PC-3 (cell line): Measurements from ENCODE around the gene LAMTOR2. TPM values are rescaled to one million over a fixed set of nuclear protein-coding genes. Genes with fewer than 3 reads are reported as not detected.

ENCODE experiments used
- ATAC-seq: fragments of 200-7000 bp; cut with Tn5 transposase; 2 replicates; pipeline ENCODE4 v1.9.1; 2020; ENCODE audit warnings: mild to moderate bottlenecking, moderate library complexity
- BruUV-seq: library from RNA; stranded (reverse); fragments of 400-500 nt; replicated peaks from 2 replicates; lab custom pipeline; 2021; lab: Mats Ljungman, UMichigan
- CTCF ChIA-PET: fragments of 300-600 bp; sonication (Branson Sonifier 250); formaldehyde crosslinking; loops from one replicate; lab custom pipeline; 2022; ENCODE audit warnings: antibody characterized with exemption; lab: Charles Lee
- POLR2A ChIA-PET: fragments of 300-600 bp; sonication (Branson Sonifier 250); formaldehyde crosslinking; loops from one replicate; lab custom pipeline; 2022; ENCODE audit warnings: antibody characterized with exemption; ENCODE audit not compliant: unreplicated experiment; lab: Charles Lee
- DNase-seq: peaks from one replicate; pipeline ENCODE4 v3.0.0-alpha.2; 2015
- H2AFZ ChIP-seq: fragments of 300-600 bp; sonication (generic); 2 replicates; pipeline ENCODE4 v1.6.0; 2016; ENCODE audit warnings: antibody characterized with exemption, low read length
- H3F3A ChIP-seq: fragments of 300-600 bp; sonication (generic); one replicate; pipeline ENCODE4 v1.6.0; 2017; ENCODE audit warnings: antibody characterized with exemption, low read length, control low read depth, mild to moderate bottlenecking; ENCODE audit not compliant: unreplicated experiment
- H3K27ac ChIP-seq: fragments of 300-600 bp; sonication (generic); 2 replicates; pipeline ENCODE4 v1.5.1; 2016; ENCODE audit warnings: mild to moderate bottlenecking, low read length
- H3K27me3 ChIP-seq: fragments of 300-600 bp; sonication (generic); 2 replicates; pipeline ENCODE4 v1.6.1; 2016; ENCODE audit warnings: low read length, mixed read lengths
- H3K36me3 ChIP-seq: fragments of 300-600 bp; sonication (generic); 2 replicates; pipeline ENCODE4 v1.6.1; 2016; ENCODE audit warnings: low read depth, mixed run types, low read length, mixed read lengths
- H3K4me1 ChIP-seq: fragments of 300-600 bp; sonication (generic); 2 replicates; pipeline ENCODE4 v1.5.1; 2016; ENCODE audit warnings: low read length; ENCODE audit not compliant: insufficient read depth
- H3K4me2 ChIP-seq: fragments of 300-600 bp; sonication (generic); 2 replicates; pipeline ENCODE4 v1.6.0; 2016; ENCODE audit warnings: low read length
- H3K4me3 ChIP-seq: fragments of 300-600 bp; sonication (generic); 2 replicates; pipeline ENCODE4 v1.5.1; 2016; ENCODE audit warnings: mild to moderate bottlenecking, low read length, mixed read lengths
- H3K79me2 ChIP-seq: fragments of 300-600 bp; sonication (generic); 2 replicates; pipeline ENCODE4 v1.6.1; 2017; ENCODE audit warnings: low read length, mixed read lengths
- H3K9ac ChIP-seq: fragments of 300-600 bp; sonication (generic); 2 replicates; pipeline ENCODE4 v1.6.0; 2016; ENCODE audit warnings: mild to moderate bottlenecking, low read length
- H3K9me2 ChIP-seq: fragments of 300-600 bp; sonication (generic); replicated peaks from 2 replicates; pipeline ENCODE4 v1.6.1; 2016; ENCODE audit warnings: mixed run types, low read length, mixed read lengths
- H3K9me3 ChIP-seq: fragments of 300-600 bp; sonication (generic); 2 replicates; pipeline ENCODE4 v1.6.1; 2016; ENCODE audit warnings: low read length, mixed read lengths
- H4K20me1 ChIP-seq: fragments of 300-600 bp; sonication (generic); 2 replicates; pipeline ENCODE4 v1.6.1; 2016; ENCODE audit warnings: low read length, mixed read lengths
- EZH2 ChIP-seq: fragments of 300-600 bp; sonication (generic); IDR thresholded peaks from one replicate; pipeline ENCODE4 v1.6.1; 2017; ENCODE audit warnings: antibody characterized with exemption, mild to moderate bottlenecking, low read length; ENCODE audit not compliant: unreplicated experiment
- EZH2phosphoT487 ChIP-seq: fragments of 300-600 bp; sonication (generic); IDR thresholded peaks from 2 replicates; pipeline ENCODE4 v1.6.1; 2018; ENCODE audit warnings: mild to moderate bottlenecking, antibody characterized with exemption, low read length, borderline replicate concordance
- intact Hi-C: fragments of 100-400 bp; cut with micrococcal nuclease; formaldehyde crosslinking; loops from 2 replicates; pipeline ENCODE4 v1.9.0; 2023
- total RNA-seq: library from RNA; depleted of rRNA; stranded (reverse); fragments of >200 nt; gene quantifications from 2 replicates; pipeline ENCODE4 v1.2.3, GENCODE V29; 2014
- TF ChIP-seq, protein P1 (sequence below): fragments of 300-600 bp; sonication (generic); conservative IDR thresholded peaks from 2 replicates; pipeline ENCODE4 v1.5.1; 2017; ENCODE audit warnings: antibody characterized with exemption, low read depth, mild to moderate bottlenecking, low read length

LAMTOR2 gene
- total RNA-seq, 1 experiment from 2014 or later = 130 TPM

- ChIA-PET CTCF (no interaction called here), POLR2A (no interaction called here)
- Histone ChIP-seq H3K79me2 (peaks cover 24% of the 10 kb centered on the region), H3F3A (peaks cover 3% of the 10 kb centered on the region), H3K9me2 (no peaks in the 10 kb centered on the region), H4K20me1 (no peaks in the 10 kb centered on the region), H3K36me3 (peaks cover 13% of the 10 kb centered on the region), H3K27ac (no peak overlapping the region), H3K9ac (no peak overlapping the region), H3K4me3 (no peak overlapping the region), H3K27me3 (no peaks in the 10 kb centered on the region), H3K4me1 (no peaks in the 10 kb centered on the region), H3K9me3 (no peaks in the 10 kb centered on the region), H3K4me2 (no peak overlapping the region), H2AFZ (no peak overlapping the region)
- BruUV-seq = no TSS peak
- DNase-seq (no peak), ATAC-seq (no peak)
- TF ChIP-seq, protein P1, sequence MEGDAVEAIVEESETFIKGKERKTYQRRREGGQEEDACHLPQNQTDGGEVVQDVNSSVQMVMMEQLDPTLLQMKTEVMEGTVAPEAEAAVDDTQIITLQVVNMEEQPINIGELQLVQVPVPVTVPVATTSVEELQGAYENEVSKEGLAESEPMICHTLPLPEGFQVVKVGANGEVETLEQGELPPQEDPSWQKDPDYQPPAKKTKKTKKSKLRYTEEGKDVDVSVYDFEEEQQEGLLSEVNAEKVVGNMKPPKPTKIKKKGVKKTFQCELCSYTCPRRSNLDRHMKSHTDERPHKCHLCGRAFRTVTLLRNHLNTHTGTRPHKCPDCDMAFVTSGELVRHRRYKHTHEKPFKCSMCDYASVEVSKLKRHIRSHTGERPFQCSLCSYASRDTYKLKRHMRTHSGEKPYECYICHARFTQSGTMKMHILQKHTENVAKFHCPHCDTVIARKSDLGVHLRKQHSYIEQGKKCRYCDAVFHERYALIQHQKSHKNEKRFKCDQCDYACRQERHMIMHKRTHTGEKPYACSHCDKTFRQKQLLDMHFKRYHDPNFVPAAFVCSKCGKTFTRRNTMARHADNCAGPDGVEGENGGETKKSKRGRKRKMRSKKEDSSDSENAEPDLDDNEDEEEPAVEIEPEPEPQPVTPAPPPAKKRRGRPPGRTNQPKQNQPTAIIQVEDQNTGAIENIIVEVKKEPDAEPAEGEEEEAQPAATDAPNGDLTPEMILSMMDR = no peak
- TF ChIP-seq EZH2phosphoT487 (no peak), EZH2 (no peak)
- intact Hi-C loops = no loop called here
Observed at GRCh38 chr1:156076609-156077429, 22.2 kb downstream of the LAMTOR2 start.

DNA sequence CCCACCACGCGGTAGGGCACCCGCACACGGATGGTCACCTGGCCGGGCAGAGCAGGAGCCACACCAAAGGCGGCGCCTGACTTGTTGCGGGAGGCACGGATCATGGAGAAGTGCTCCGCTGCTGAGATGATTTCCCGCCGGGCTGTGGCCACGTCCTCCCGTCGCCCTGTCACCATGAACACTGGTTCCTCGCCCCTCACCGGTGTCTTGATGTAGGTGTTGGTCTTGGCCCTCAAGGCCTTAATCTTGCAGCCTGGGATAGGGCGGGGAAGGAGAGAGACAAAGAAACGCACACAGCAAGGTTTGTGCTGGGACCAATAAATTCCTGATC, 22.8 kb downstream of the LAMTOR2 start:
- no peak overlapping the region for H3K4me2 ChIP-seq
- TF ChIP-seq EZH2 (no peak), EZH2phosphoT487 (no peak)
- TF ChIP-seq, protein P1 = no peak
- H3K4me1 ChIP-seq = no peaks in the 10 kb centered on the region
- H3K9ac ChIP-seq = no peak overlapping the region
- no peaks in the 10 kb centered on the region for H3K9me3 ChIP-seq
- no peak for ATAC-seq
- H2AFZ ChIP-seq = no peak overlapping the region
- H3K4me3 ChIP-seq = no peak overlapping the region
- peaks cover 3% of the 10 kb centered on the region for H3F3A ChIP-seq
- no peaks in the 10 kb centered on the region for H4K20me1 ChIP-seq
- CTCF ChIA-PET = no interaction called here
- H3K79me2 ChIP-seq = peaks cover 29% of the 10 kb centered on the region
- H3K36me3 ChIP-seq = peaks cover 13% of the 10 kb centered on the region
- no peak overlapping the region for H3K27ac ChIP-seq
- intact Hi-C loops = no loop called here
- DNase-seq = no peak
- BruUV-seq = no TSS peak
- POLR2A ChIA-PET = no interaction called here
- no peaks in the 10 kb centered on the region for H3K27me3 ChIP-seq
- no peaks in the 10 kb centered on the region for H3K9me2 ChIP-seq

DNA sequence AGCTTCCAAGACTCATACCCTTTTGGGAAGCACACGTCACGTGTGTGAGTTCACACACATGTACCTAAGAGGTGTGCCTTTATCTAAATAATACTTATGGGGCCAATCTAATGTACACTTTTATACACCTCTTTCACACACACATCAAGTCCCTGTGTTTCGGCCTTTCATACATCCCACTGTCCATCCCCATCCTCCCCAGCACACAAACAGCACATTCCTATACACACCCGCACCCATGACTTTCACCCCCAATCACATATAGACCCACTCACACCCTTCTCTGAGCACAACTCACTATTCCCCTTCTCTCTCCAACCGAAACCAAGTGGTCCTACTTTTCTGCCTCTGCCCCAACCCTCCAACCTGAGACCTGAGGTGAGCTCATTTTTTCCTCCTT, 24.1 kb downstream of the LAMTOR2 start:
- H3K9ac ChIP-seq = no peak overlapping the region
- BruUV-seq = no TSS peak
- H3K79me2 ChIP-seq = peaks cover 29% of the 10 kb centered on the region
- H3K9me3 ChIP-seq = no peaks in the 10 kb centered on the region
- no peak overlapping the region for H3K4me2 ChIP-seq
- DNase-seq (no peak), ATAC-seq (no peak)
- H3K4me1 ChIP-seq = 0 out of 2 replicates have a peak, but pooled peaks cover 2% of the 10 kb centered on the region
- POLR2A ChIA-PET = interaction anchor here (0.6 kb wide), 1 partner anchor 417 kb away, joined by 3 read pairs; no protein-coding TSS in a partner anchor
- H3K27me3 ChIP-seq = no peaks in the 10 kb centered on the region
- H4K20me1 ChIP-seq = no peaks in the 10 kb centered on the region
- TF ChIP-seq, protein P1 = no peak
- TF ChIP-seq EZH2 = no peak
- TF ChIP-seq EZH2phosphoT487 = no peak
- H3K36me3 ChIP-seq = peaks cover 13% of the 10 kb centered on the region
- no peak overlapping the region for H3K4me3 ChIP-seq
- H3K9me2 ChIP-seq = no peaks in the 10 kb centered on the region
- intact Hi-C loops = no loop called here
- H2AFZ ChIP-seq = no peak overlapping the region
- H3F3A ChIP-seq = peaks cover 2% of the 10 kb centered on the region
- CTCF ChIA-PET = no interaction called here
- H3K27ac ChIP-seq = no peak overlapping the region
